Muscle of arm (tissue), 12 donors: Measurements from ENCODE around the gene ZNF208. TPM values are rescaled to one million over a fixed set of nuclear protein-coding genes. Genes with fewer than 3 reads are reported as not detected.
"Not testable (repeated sequence)": the region's sequence is repeated elsewhere in the genome, so short reads cannot be mapped to it uniquely, and the experiment has no call there.

ENCODE experiments used
- DNase-seq: peaks from one replicate; pipeline ENCODE4 v3.0.0-alpha.2; 2013
- polyA plus RNA-seq, 12 donors: library from polyadenylated mRNA; unstranded; fragments of 120-200 nt; gene quantifications; one replicate each; pipeline ENCODE4 v1.2.1, GENCODE V29; 2013; ENCODE audit not compliant: insufficient read length in 12 of 12

The ZNF208 gene
- polyA plus RNA-seq, 12 donors = 0.38 to 2.1 (median 1.1) TPM; not detected in 2

- not testable (repeated sequence) for DNase-seq
Measured at GRCh38 chr19:21885516-21885915, 125.2 kb downstream of the ZNF208 start.

GRCh38 chr19:21884786-21885185 is 126.0 kb downstream of the ZNF208 start:
- DNase-seq = not testable (repeated sequence)

- DNase-seq = no peak
Measured at GRCh38 chr19:21883516-21883915, 127.2 kb downstream of the ZNF208 start.

Other genes starting within 250 kb of the ZNF208 start
- 10 to 100 TPM in 3 of 12 donors, 1 to 10 TPM in 8, not detected in 1; 5.2 to 12.6 (median 8.1) TPM for gene ZNF100, start 243.4 kb downstream of the ZNF208 start, polyA plus RNA-seq
- 10 to 100 TPM in 11 of 12 donors, not detected in 1; 10.1 to 26.3 (median 14.4) TPM for gene ZNF43, start 174.8 kb downstream of the ZNF208 start, polyA plus RNA-seq
- gene ZNF257, start 41.5 kb upstream of the ZNF208 start, polyA plus RNA-seq = 1 to 10 TPM in 7 of 12 donors, under 1 TPM in 3, not detected in 2; 0.41 to 3.9 (median 1.2) TPM
- gene ZNF676, start 186.0 kb upstream of the ZNF208 start, polyA plus RNA-seq = 1 to 10 TPM in 1 of 12 donors, under 1 TPM in 5, not detected in 6; 0.16 to 1.0 (median 0.44) TPM